ENCODE results near the gene PXMP2. TPM values are rescaled to one million over a fixed set of nuclear protein-coding genes. Genes with fewer than 3 reads are reported as not detected.

The PXMP2 gene
- polyA plus RNA-seq, 1 experiment: 22.3 TPM

DNA sequence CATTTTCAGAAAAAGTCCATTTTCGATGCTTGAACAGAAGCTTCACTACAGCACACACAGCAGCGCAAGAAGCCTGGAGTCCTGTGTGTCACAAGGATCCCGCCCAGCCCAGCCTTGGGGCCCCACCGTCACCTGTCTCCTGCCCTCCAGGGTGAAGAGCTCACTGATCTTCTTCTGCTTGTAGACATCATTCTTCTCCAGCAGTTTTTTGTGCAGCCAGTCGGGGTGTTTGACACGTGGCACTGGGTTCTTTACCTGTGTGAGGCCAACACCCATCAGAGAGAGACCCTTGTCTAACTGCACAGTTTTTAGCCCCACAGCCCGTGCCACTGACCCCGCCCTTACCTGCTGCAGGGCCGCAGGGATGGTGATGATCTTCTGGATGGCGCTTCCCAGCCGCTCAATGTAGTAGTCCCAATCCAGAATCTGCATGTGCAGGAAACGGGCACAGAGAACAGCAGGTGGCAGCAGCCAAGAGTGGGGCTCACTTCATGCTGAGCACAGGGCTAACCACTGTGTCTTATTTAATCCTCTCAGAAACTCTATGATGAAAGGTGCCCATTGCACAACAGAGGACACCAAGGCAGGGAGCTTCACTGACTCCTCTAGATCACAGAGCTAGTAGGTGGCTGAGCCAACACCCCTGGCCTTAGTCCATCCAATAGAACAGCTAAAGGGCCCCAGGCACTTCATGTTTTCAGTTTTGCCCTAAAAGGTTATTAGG lies 30.2 kb upstream of the PXMP2 start:
- Histone ChIP-seq H3K27me3 (ENCODE audit: control insufficient read depth, insufficient read depth, low read length) (no peaks in the 10 kb centered on the region), H3K4me3 (ENCODE audit: low read depth, low read length) (no peak overlapping the region), H3K36me3 (ENCODE audit: control insufficient read depth, insufficient read depth, low read length) (peaks cover 14% of the 10 kb centered on the region)
- DNase-seq (ENCODE audit: low read depth): no peak
- TF ChIP-seq, protein P1, sequence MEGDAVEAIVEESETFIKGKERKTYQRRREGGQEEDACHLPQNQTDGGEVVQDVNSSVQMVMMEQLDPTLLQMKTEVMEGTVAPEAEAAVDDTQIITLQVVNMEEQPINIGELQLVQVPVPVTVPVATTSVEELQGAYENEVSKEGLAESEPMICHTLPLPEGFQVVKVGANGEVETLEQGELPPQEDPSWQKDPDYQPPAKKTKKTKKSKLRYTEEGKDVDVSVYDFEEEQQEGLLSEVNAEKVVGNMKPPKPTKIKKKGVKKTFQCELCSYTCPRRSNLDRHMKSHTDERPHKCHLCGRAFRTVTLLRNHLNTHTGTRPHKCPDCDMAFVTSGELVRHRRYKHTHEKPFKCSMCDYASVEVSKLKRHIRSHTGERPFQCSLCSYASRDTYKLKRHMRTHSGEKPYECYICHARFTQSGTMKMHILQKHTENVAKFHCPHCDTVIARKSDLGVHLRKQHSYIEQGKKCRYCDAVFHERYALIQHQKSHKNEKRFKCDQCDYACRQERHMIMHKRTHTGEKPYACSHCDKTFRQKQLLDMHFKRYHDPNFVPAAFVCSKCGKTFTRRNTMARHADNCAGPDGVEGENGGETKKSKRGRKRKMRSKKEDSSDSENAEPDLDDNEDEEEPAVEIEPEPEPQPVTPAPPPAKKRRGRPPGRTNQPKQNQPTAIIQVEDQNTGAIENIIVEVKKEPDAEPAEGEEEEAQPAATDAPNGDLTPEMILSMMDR (IDR thresholded peaks at IDR 0.05; ENCODE audit: insufficient read depth, low read depth, low read length): no peak
- CTCF ChIA-PET: interaction anchor here (1.5 kb wide), 1 partner anchor 18 kb away, joined by 4 read pairs; no protein-coding TSS in a partner anchor
- POLR2A ChIA-PET: no interaction called here

DNA sequence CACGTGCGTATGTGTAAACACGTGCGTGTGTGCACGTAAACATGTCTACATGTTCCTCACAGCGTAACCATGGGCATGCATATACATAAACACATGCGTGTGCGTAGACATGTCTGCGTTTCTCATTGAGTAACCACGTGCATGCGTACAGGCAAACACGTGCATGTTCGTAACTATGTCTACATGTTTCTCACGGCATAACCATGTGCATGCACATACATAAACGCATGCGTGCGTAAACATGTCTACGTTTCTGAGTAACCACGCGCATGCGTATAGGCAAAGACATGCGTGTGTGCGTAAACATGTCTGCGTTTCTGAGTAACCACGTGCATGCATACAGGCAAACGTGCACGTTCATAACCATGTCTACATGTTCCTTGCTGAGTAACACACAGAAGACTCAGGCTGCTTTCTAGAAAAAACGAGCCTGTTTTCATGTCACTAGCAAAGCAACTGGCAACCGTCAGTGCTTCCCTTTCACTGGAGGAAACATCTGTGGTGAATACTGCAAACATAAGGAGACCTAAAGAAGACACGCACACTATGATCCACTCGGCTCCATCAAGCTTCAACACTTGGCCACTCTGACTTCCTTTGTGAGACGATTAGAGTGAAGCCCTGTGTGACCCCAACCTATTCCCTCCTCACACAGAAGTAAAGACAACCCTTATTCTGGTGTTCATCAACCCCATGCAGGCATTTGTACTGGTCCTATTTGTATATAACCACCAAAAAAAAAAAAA lies 29.1 kb upstream of the PXMP2 start:
- H3K4me3 ChIP-seq (ENCODE audit: low read depth, low read length): no peak overlapping the region
- DNase-seq (ENCODE audit: low read depth): no peak
- CTCF ChIA-PET: interaction anchor here (1.5 kb wide), 1 partner anchor 20 kb away, joined by 4 read pairs; no protein-coding TSS in a partner anchor
- TF ChIP-seq, protein P1 (IDR thresholded peaks at IDR 0.05; ENCODE audit: insufficient read depth, low read depth, low read length): no peak
- peaks cover 14% of the 10 kb centered on the region for H3K36me3 ChIP-seq (ENCODE audit: control insufficient read depth, insufficient read depth, low read length)
- POLR2A ChIA-PET: no interaction called here
- H3K27me3 ChIP-seq (ENCODE audit: control insufficient read depth, insufficient read depth, low read length): no peaks in the 10 kb centered on the region

DNA sequence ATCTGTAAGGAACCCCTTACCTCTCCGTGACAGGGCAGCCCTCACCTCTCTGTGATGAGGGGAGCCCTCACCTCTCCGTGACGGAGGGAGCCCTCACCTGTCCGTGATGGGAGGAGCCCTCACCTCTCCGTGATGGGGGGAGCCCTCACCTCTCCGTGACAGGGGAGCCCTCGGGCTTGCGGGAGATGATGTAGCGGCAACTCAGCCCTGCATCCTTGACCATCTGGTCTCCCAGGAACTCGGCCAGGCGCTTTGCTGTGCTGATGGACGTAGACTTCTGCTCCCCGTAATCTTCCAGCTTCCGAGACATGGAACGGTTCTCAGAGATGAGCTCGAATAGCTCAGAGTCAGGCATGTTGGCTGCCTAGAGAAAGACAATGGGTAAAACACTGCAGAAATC lies 28.2 kb upstream of the PXMP2 start:
- H3K27me3 ChIP-seq (ENCODE audit: control insufficient read depth, insufficient read depth, low read length): no peaks in the 10 kb centered on the region
- POLR2A ChIA-PET: no interaction called here
- no peak for DNase-seq (ENCODE audit: low read depth)
- TF ChIP-seq, protein P1 (IDR thresholded peaks at IDR 0.05; ENCODE audit: insufficient read depth, low read depth, low read length): no peak
- no peak overlapping the region for H3K4me3 ChIP-seq (ENCODE audit: low read depth, low read length)
- H3K36me3 ChIP-seq (ENCODE audit: control insufficient read depth, insufficient read depth, low read length): peaks cover 16% of the 10 kb centered on the region
- CTCF ChIA-PET: interaction anchor here (1.2 kb wide), 1 partner anchor 20 kb away, joined by 3 read pairs; no protein-coding TSS in a partner anchor

DNA sequence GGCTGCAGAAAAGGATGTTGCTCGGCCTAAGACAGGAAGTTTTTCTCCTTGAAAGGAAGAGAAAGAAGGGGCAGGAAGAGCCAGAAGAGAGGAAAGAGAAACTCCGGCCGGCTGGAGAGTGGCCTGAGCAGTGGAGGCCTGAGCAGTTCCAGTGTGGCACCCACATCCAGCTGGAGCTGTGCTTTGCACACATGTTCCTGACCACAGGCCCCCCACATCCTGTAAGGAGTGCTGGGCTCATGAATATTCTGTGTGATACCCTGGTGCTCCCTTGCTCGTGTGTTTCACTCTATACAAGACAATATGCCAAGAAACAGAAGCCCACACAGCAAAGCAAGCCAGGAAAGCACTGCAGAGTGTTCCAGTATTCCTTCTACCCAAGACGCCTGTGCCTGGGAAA lies 27.3 kb upstream of the PXMP2 start:
- no peak for DNase-seq (ENCODE audit: low read depth)
- Histone ChIP-seq H3K4me3 (ENCODE audit: low read depth, low read length) (no peak overlapping the region), H3K36me3 (ENCODE audit: control insufficient read depth, insufficient read depth, low read length) (peaks cover 18% of the 10 kb centered on the region), H3K27me3 (ENCODE audit: control insufficient read depth, insufficient read depth, low read length) (no peaks in the 10 kb centered on the region)
- ChIA-PET CTCF (interaction anchor here (1.2 kb wide), 1 partner anchor 21 kb away, joined by 3 read pairs; no protein-coding TSS in a partner anchor), POLR2A (no interaction called here)
- TF ChIP-seq, protein P1 (IDR thresholded peaks at IDR 0.05; ENCODE audit: insufficient read depth, low read depth, low read length): no peak

DNA sequence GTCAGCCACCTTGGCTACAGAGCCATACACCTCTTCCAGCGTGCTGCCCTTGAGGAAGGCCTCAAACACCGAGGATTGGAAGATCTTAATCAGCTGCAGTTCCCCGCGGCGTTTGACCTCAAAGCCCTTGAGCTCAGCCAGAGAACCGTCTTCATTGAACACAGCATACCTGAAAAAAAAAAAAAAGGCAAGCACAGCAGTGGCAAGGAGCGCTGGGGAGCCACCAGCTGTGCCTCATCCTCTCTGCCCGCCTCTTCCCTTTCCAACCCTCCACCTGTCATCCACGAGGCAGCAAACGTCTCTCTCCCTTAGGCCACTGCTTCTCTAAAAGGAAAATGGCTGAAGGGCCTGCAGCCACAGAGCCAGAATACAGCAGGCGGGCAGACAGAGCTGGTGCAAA lies 26.4 kb upstream of the PXMP2 start:
- ChIA-PET POLR2A (no interaction called here), CTCF (interaction anchor here (1.1 kb wide), 1 partner anchor 22 kb away, joined by 3 read pairs; no protein-coding TSS in a partner anchor)
- H3K27me3 ChIP-seq (ENCODE audit: control insufficient read depth, insufficient read depth, low read length): no peaks in the 10 kb centered on the region
- no peak for DNase-seq (ENCODE audit: low read depth)
- H3K36me3 ChIP-seq (ENCODE audit: control insufficient read depth, insufficient read depth, low read length): peaks cover 18% of the 10 kb centered on the region
- no peak overlapping the region for H3K4me3 ChIP-seq (ENCODE audit: low read depth, low read length)
- TF ChIP-seq, protein P1 (IDR thresholded peaks at IDR 0.05; ENCODE audit: insufficient read depth, low read depth, low read length): no peak

Data from BJ (cell line).